Sigmoid colon (tissue), 4 donors: ENCODE results near the gene VAC14.

Experiments used
- EP300 ChIP-seq, 4 donors: sonication (generic); formaldehyde crosslinking; IDR thresholded peaks; one replicate each; pipeline ENCODE4 v1.6.1; 2017; ENCODE audit warnings: antibody characterized with exemption in 4 of 4
- POLR2A ChIP-seq, 2 donors: fragments of 450-650 bp; IDR thresholded peaks; one replicate each; pipeline ENCODE4 v1.6.1; 2016; ENCODE audit warnings: antibody characterized with exemption in 2 of 2, mild to moderate bottlenecking in 2 of 2, moderate library complexity in 2 of 2
- POLR2AphosphoS5 ChIP-seq, 4 donors: sonication (generic); formaldehyde crosslinking; IDR thresholded peaks; one replicate each; pipeline ENCODE4 v1.6.1; 2017; ENCODE audit warnings: antibody characterized with exemption in 4 of 4
- TF ChIP-seq, protein P1 (sequence below), 4 experiments: fragments of 450-650 bp in 3 of 4; fragments of 200-600 bp in 1 of 4; IDR thresholded peaks; one replicate each; pipeline ENCODE4 v1.5.1; 2016 to 2019; ENCODE audit warnings: antibody characterized with exemption in 4 of 4, mild to moderate bottlenecking in 3 of 4, moderate library complexity in 2 of 4

DNA sequence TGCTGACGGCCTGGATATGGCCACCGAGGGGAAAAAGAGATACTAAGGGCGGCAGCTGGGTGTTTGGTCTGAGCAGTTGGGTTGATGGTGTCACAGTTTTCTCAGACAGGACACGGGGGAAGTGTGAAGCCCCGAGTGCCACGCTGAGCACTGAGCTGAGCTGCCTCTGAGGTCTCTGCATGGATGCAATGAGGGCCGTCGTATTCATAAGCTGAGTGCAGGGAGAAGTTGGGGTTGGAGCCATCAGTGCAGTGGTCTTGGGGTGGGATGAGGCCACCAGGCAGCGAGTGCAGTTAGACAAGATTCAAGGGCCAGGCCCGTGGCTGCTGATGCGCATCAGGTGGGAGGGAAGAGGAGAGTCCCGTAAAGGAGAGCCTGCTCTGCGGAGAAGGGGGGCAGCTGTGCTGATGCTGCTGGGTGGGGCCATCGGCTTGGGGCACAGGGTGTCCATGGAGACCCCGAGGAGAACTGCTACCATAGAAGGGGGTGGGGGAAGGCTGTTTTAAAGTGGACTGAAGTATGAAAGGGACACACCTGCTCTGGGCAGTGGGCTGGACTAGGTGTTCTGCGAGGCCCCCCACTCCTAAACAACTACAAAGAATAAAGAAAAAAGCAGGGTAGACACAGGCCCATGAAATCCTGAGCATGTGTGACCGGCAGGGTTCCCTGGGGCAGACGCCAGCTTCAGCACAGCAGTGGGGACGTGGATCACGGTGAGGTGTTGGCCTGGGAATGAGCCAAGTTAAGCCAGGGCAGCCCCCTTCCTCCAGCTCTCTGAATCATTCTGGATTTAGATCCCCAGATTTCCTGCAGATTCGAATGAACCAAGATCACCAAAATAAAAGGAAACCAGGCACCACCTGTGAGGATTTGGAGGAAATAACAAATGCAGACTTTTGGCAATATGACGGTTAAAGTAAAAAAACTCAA lies 134.9 kb downstream of the VAC14 start:
- TF ChIP-seq, protein P1, sequence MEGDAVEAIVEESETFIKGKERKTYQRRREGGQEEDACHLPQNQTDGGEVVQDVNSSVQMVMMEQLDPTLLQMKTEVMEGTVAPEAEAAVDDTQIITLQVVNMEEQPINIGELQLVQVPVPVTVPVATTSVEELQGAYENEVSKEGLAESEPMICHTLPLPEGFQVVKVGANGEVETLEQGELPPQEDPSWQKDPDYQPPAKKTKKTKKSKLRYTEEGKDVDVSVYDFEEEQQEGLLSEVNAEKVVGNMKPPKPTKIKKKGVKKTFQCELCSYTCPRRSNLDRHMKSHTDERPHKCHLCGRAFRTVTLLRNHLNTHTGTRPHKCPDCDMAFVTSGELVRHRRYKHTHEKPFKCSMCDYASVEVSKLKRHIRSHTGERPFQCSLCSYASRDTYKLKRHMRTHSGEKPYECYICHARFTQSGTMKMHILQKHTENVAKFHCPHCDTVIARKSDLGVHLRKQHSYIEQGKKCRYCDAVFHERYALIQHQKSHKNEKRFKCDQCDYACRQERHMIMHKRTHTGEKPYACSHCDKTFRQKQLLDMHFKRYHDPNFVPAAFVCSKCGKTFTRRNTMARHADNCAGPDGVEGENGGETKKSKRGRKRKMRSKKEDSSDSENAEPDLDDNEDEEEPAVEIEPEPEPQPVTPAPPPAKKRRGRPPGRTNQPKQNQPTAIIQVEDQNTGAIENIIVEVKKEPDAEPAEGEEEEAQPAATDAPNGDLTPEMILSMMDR (IDR thresholded peaks at IDR 0.05) = no peak
- TF ChIP-seq EP300 (IDR thresholded peaks at IDR 0.05) = no peak
- TF ChIP-seq POLR2A (IDR thresholded peaks at IDR 0.05) = no peak
- no peak for TF ChIP-seq POLR2AphosphoS5 (IDR thresholded peaks at IDR 0.05)
